K562 (cell line): ENCODE measurements around the gene HEG1. TPM values are rescaled to one million over a fixed set of nuclear protein-coding genes. Genes with fewer than 3 reads are reported as not detected.

Source experiments
- ATAC-seq: fragments of 200-7000 bp; cut with Tn5 transposase; 3 replicates; pipeline ENCODE4 v1.9.1; 2020; ENCODE audit warnings: moderate library complexity
- BruUV-seq: library from RNA; stranded (reverse); fragments of 400-500 nt; replicated peaks from 2 replicates; lab custom pipeline; 2021; lab: Mats Ljungman, UMichigan
- CTCF ChIA-PET: fragments of 300-600 bp; formaldehyde crosslinking; extraction: SDS; loops from one replicate; lab custom pipeline; 2021; ENCODE audit warnings: low intra/inter-chr PET ratio; lab: Yijun Ruan, JAX
- POLR2A ChIA-PET: fragments of 300-600, 350-650 bp; sonication (Branson Sonifier 250); formaldehyde crosslinking; extraction: SDS; loops from one replicate; lab custom pipeline; 2021; ENCODE audit warnings: antibody characterized with exemption, inconsistent platforms; lab: Yijun Ruan, JAX
- DNase-seq, 4 experiments: peaks; one replicate each; pipeline versions ENCODE4 v3.0.0 to v3.0.0-alpha.2; 2011 to 2018; ENCODE audit warnings: low spot score in 3 of 4, mixed read lengths in 3 of 4; ENCODE audit errors: extremely low read depth in 1 of 4
- FAIRE-seq: peaks from 2 replicates; lab custom pipeline; 2011; peaks lifted over from hg19 to GRCh38; lab: Jason Lieb, UNC
- H2AFZ ChIP-seq: 2 replicates; pipeline ENCODE4 v1.6.0; 2011; ENCODE audit warnings: low read depth, low read length, control low read depth, inconsistent platforms
- H3K27ac ChIP-seq: fragments of 200-600 bp; 3 replicates; pipeline ENCODE4 v1.8.0; 2011; ENCODE audit warnings: low read depth, mild to moderate bottlenecking, control low read depth, inconsistent platforms, low read length, moderate library complexity, mixed read lengths; ENCODE audit errors: extremely low read depth
- H3K27me3 ChIP-seq, 2 experiments: fragments of 300-600 bp in 1 of 2; 2 replicates in 1 of 2; 3 replicates in 1 of 2; pipeline versions ENCODE4 v1.6.0 to v1.8.0; 2011; ENCODE audit warnings: inconsistent platforms in 2 of 2, low read length in 2 of 2, mild to moderate bottlenecking in 1 of 2, mixed read lengths in 1 of 2, moderate library complexity in 1 of 2; ENCODE audit not compliant: control insufficient read depth in 2 of 2, insufficient read depth in 2 of 2
- H3K36me3 ChIP-seq: fragments of 300-600 bp; 3 replicates; pipeline ENCODE4 v1.8.0; 2011; ENCODE audit warnings: mild to moderate bottlenecking, low read length, inconsistent platforms; ENCODE audit not compliant: control insufficient read depth, insufficient read depth
- H3K4me1 ChIP-seq, 2 experiments: fragments of 200-600 bp in 1 of 2; replicated peaks in 1 of 2; 2 replicates in 1 of 2; 3 replicates in 1 of 2; pipeline versions ENCODE4 v1.5.1 to v1.8.0; 2011; ENCODE audit warnings: inconsistent platforms in 2 of 2, low read length in 2 of 2, mild to moderate bottlenecking in 1 of 2, mixed read lengths in 1 of 2, moderate library complexity in 1 of 2; ENCODE audit not compliant: control insufficient read depth in 2 of 2, insufficient read depth in 2 of 2
- H3K4me2 ChIP-seq: 2 replicates; pipeline ENCODE4 v1.6.1; 2011; ENCODE audit warnings: low read length, control low read depth, inconsistent platforms, mixed read lengths; ENCODE audit not compliant: insufficient read depth
- H3K4me3 ChIP-seq: fragments of 200-600 bp; sonication (generic), shearing (Covaris generic); 2 replicates; pipeline ENCODE4 v1.5.1; 2016; ENCODE audit warnings: control low read depth, inconsistent platforms
- H3K79me2 ChIP-seq: fragments of 200-600 bp; 3 replicates; pipeline ENCODE4 v1.8.0; 2011; ENCODE audit warnings: low read length, inconsistent platforms; ENCODE audit not compliant: control insufficient read depth, insufficient read depth
- H3K9ac ChIP-seq, 2 experiments: 2 replicates each; pipeline versions ENCODE4 v1.6.0 to v1.6.1; 2011; ENCODE audit warnings: low read depth in 2 of 2, low read length in 2 of 2, control low read depth in 1 of 2, inconsistent platforms in 1 of 2, mild to moderate bottlenecking in 1 of 2, mixed read lengths in 1 of 2; ENCODE audit not compliant: insufficient read depth in 1 of 2
- H3K9me1 ChIP-seq: one replicate; pipeline ENCODE4 v1.6.0; 2011; ENCODE audit warnings: inconsistent platforms, mild to moderate bottlenecking, low read length, moderate library complexity; ENCODE audit not compliant: control insufficient read depth, insufficient read depth
- H3K9me3 ChIP-seq: replicated peaks from 2 replicates; pipeline ENCODE4 v1.5.1; 2011; ENCODE audit warnings: low read depth, low read length, inconsistent platforms; ENCODE audit not compliant: control insufficient read depth, insufficient read depth
- H4K20me1 ChIP-seq: replicated peaks from 2 replicates; pipeline ENCODE4 v1.6.1; 2011; ENCODE audit warnings: low read length, inconsistent platforms, mixed read lengths; ENCODE audit not compliant: control insufficient read depth, insufficient read depth
- ADNP ChIP-seq: fragments of 200-800 bp; sonication (Bioruptor generic); IDR thresholded peaks from 2 replicates; pipeline ENCODE4 v1.6.1; 2016; ENCODE audit warnings: missing genetic modification characterization, missing compliant biosample characterization
- NFATC3 ChIP-seq: fragments of 450-650 bp; IDR thresholded peaks from 2 replicates; pipeline ENCODE4 v1.6.1; 2017; ENCODE audit warnings: mild to moderate bottlenecking
- RBM25 ChIP-seq: fragments of 200-400 bp; formaldehyde crosslinking; IDR thresholded peaks from 2 replicates; pipeline ENCODE4 v1.6.1; 2018; ENCODE audit warnings: low read length, low read depth, moderate library complexity; ENCODE audit not compliant: severe bottlenecking
- SAP30 ChIP-seq: fragments of 200-600 bp; sonication (generic); IDR thresholded peaks from 2 replicates; pipeline ENCODE4 v1.6.1; 2012; ENCODE audit warnings: borderline replicate concordance, low read depth, mild to moderate bottlenecking, moderate library complexity, low read length, control low read depth, inconsistent platforms; ENCODE audit not compliant: insufficient read depth, poor library complexity, severe bottlenecking
- ZNF316 ChIP-seq: fragments of 450-650 bp; IDR thresholded peaks from 2 replicates; pipeline ENCODE4 v1.6.1; 2016
- ZNF354B ChIP-seq: fragments of 250-450 bp; sonication (Bioruptor Pico); IDR thresholded peaks from 2 replicates; pipeline ENCODE4 v1.4.0; 2020
- WGBS: fragments of 100-300 bp; shearing (Covaris generic); methylation state at CpG from one replicate; pipeline ENCODE4 v1.1.6; 2016; ENCODE audit warnings: low coverage, mixed read lengths; ENCODE audit not compliant: insufficient coverage; ENCODE audit errors: missing lambda C conversion rate; 5-methylcytosine and 5-hydroxymethylcytosine counted together
- in situ Hi-C: fragments of 300-500 bp; cut with MboI; formaldehyde crosslinking; loops from 4 replicates; pipeline ENCODE4 v1.15.0; 2018; ENCODE audit warnings: inconsistent platforms, mixed read lengths
- intact Hi-C: fragments of 100-400 bp; cut with micrococcal nuclease; formaldehyde crosslinking; loops from 2 replicates; pipeline ENCODE4 v1.14.2; 2022
- polyA plus RNA-seq, 8 experiments: library from polyadenylated mRNA; depleted of rRNA in 4 of 8; stranded (reverse) in 5 of 8; unstranded in 3 of 8; fragments of >200 nt; fragmentation: Nextera tagmentation in 2 of 8; fragmentation: Illumina TruSeq in 1 of 8; extraction: Ambion mirVana in 2 of 8; extraction: Trizol in 1 of 8; gene quantifications; 2 replicates each; pipeline versions ENCODE4 v1.2.1 to v1.2.3, GENCODE V29; 2011 to 2014; ENCODE audit warnings: inconsistent platforms in 1 of 8, missing spikeins in 1 of 8
- total RNA-seq, 7 experiments: library from RNA; depleted of rRNA in 6 of 7; stranded (reverse); fragments of >200 nt in 6 of 7; fragmentation: Illumina TruSeq in 2 of 7; extraction: Trizol in 2 of 7; gene quantifications; 2 replicates each; pipeline versions ENCODE4 v1.2.1 to v1.2.3, GENCODE V29; 2011 to 2021; ENCODE audit warnings: low replicate concordance in 1 of 7
- TF ChIP-seq, protein P1 (sequence below): fragments of 450-650 bp; formaldehyde crosslinking; IDR thresholded peaks from 2 replicates; pipeline ENCODE4 v1.4.0; 2022; ENCODE audit warnings: mild to moderate bottlenecking, moderate library complexity
- TF ChIP-seq, protein P2 (sequence below): sonication (generic); formaldehyde crosslinking; IDR thresholded peaks from 2 replicates; pipeline ENCODE4 v1.8.0; 2023; ENCODE audit warnings: mild to moderate bottlenecking, missing genetic modification reagents
- TF ChIP-seq, protein P3 (sequence below): fragments of 200-800 bp; sonication (Bioruptor generic); IDR thresholded peaks from 2 replicates; pipeline ENCODE4 v1.6.1; 2017; ENCODE audit warnings: missing genetic modification characterization, missing compliant biosample characterization
- TF ChIP-seq, protein P4 (sequence below): fragments of 450-650 bp; IDR thresholded peaks from 2 replicates; pipeline ENCODE4 v1.7.1; 2018; ENCODE audit warnings: mild to moderate bottlenecking, low read depth; ENCODE audit not compliant: partially characterized antibody

Gene HEG1
- total and polyA plus RNA-seq, 9 of the 15 experiments (the other 6 are each of a cell fraction or from before 2014, with no cell fraction given), result 0.24 TPM; not detected in 8

DNA sequence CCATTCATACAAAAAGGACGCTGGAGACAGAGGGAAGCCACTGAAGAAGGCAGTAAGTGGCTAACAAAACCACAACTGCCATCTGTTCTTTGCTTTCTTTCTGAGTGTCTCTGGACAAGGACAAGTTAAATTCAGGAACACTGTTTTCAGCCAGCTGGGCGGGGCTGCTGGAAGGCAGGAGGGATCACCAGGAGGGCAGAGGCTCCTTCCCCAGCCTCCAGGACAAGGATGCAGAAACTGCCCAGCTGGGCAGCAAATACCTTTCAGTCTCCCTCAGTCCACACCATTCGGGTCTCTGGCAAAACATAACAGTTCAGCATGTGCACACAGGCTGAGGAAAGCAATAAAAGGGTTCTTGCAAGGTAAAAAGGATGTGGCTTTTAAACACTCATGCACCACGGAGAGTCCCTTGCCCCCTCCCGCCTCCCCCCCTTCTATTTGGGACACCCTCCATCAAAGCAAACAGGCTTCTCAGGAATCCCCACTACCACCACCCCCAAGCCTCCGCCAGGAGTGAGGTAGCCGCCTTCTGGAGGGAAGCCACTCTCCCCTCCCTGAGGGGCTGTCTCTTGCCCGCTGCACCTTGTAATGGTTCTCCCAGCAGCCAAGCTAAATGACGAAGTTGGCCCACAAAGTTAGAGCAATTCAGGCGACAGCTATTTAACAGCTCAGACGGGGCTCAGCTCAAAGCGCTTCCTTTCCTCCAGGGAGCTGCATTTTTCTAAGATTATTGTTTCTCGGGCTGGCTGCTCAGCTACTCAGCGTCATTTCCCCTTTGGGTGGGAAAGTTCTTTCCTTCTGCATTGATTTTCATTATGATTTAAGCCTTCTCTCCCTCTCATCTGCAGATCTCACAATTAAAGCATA lies 3.8 kb downstream of the HEG1 start (continued):
- TF ChIP-seq, protein P1, sequence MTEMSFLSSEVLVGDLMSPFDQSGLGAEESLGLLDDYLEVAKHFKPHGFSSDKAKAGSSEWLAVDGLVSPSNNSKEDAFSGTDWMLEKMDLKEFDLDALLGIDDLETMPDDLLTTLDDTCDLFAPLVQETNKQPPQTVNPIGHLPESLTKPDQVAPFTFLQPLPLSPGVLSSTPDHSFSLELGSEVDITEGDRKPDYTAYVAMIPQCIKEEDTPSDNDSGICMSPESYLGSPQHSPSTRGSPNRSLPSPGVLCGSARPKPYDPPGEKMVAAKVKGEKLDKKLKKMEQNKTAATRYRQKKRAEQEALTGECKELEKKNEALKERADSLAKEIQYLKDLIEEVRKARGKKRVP (CRISPR knock-in tag), result no peak

DNA sequence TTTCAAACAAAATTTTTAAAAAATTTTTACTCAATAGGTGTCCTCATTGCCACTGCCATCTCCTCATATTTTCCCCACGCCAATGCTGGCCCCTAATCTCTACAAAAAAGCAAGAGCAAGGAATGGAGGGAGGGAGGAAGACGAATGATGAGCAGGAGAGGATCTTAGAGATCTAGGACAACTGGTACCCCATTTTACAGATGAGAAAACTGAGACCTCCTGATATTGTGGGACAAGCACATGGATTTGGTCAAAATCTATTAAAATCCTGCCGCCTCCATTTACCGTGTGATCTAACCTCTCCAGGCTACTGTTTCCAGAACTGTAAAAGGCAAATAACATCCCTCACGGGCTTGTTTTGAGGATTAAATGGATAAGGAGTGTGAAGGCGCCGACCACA lies 4.6 kb downstream of the HEG1 start:
- no peaks in the 10 kb centered on the region for H3K9me3 ChIP-seq
- H4K20me1 ChIP-seq, result no peaks in the 10 kb centered on the region
- H3K4me2 ChIP-seq, result no peak overlapping the region
- H3K27me3 ChIP-seq, result peaks cover 25 to 54% of the 10 kb centered on the region in 2 experiments
- H3K27ac ChIP-seq, result no peak overlapping the region
- FAIRE-seq (no peak), DNase-seq (no peak), ATAC-seq (no peak)
- no peaks in the 10 kb centered on the region for H3K9me1 ChIP-seq
- POLR2A ChIA-PET, result no interaction called here
- CTCF ChIA-PET, result no interaction called here
- H3K4me1 ChIP-seq, result peaks cover 0 to 11% of the 10 kb centered on the region in 2 experiments; a peak in 2 of 5 replicates
- no peak overlapping the region for H3K9ac ChIP-seq
- H3K4me3 ChIP-seq, result no peak overlapping the region
- BruUV-seq, result no TSS peak
- WGBS, result 0% methylated on average over 6 of the region's 7 CpGs
- H3K79me2 ChIP-seq, result no peaks in the 10 kb centered on the region
- no peak overlapping the region for H2AFZ ChIP-seq
- H3K36me3 ChIP-seq, result no peaks in the 10 kb centered on the region
- in situ Hi-C loops, result no loop called here
- TF ChIP-seq ZNF354B (CRISPR knock-in tag), result no peak
- TF ChIP-seq, protein P2, sequence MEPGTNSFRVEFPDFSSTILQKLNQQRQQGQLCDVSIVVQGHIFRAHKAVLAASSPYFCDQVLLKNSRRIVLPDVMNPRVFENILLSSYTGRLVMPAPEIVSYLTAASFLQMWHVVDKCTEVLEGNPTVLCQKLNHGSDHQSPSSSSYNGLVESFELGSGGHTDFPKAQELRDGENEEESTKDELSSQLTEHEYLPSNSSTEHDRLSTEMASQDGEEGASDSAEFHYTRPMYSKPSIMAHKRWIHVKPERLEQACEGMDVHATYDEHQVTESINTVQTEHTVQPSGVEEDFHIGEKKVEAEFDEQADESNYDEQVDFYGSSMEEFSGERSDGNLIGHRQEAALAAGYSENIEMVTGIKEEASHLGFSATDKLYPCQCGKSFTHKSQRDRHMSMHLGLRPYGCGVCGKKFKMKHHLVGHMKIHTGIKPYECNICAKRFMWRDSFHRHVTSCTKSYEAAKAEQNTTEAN, result no peak
- TF ChIP-seq, protein P3, sequence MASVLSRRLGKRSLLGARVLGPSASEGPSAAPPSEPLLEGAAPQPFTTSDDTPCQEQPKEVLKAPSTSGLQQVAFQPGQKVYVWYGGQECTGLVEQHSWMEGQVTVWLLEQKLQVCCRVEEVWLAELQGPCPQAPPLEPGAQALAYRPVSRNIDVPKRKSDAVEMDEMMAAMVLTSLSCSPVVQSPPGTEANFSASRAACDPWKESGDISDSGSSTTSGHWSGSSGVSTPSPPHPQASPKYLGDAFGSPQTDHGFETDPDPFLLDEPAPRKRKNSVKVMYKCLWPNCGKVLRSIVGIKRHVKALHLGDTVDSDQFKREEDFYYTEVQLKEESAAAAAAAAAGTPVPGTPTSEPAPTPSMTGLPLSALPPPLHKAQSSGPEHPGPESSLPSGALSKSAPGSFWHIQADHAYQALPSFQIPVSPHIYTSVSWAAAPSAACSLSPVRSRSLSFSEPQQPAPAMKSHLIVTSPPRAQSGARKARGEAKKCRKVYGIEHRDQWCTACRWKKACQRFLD (CRISPR knock-in tag), result no peak
- TF ChIP-seq NFATC3, result no peak
- TF ChIP-seq SAP30, result no peak
- TF ChIP-seq RBM25, result peak; percentile 79
- TF ChIP-seq ADNP (tag), result no peak
- TF ChIP-seq, protein P4, sequence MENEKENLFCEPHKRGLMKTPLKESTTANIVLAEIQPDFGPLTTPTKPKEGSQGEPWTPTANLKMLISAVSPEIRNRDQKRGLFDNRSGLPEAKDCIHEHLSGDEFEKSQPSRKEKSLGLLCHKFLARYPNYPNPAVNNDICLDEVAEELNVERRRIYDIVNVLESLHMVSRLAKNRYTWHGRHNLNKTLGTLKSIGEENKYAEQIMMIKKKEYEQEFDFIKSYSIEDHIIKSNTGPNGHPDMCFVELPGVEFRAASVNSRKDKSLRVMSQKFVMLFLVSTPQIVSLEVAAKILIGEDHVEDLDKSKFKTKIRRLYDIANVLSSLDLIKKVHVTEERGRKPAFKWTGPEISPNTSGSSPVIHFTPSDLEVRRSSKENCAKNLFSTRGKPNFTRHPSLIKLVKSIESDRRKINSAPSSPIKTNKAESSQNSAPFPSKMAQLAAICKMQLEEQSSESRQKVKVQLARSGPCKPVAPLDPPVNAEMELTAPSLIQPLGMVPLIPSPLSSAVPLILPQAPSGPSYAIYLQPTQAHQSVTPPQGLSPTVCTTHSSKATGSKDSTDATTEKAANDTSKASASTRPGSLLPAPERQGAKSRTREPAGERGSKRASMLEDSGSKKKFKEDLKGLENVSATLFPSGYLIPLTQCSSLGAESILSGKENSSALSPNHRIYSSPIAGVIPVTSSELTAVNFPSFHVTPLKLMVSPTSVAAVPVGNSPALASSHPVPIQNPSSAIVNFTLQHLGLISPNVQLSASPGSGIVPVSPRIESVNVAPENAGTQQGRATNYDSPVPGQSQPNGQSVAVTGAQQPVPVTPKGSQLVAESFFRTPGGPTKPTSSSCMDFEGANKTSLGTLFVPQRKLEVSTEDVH, result no peak
- no peak for TF ChIP-seq ZNF316
- intact Hi-C loops, result no loop called here
